Measurements from ENCODE around the gene DNAJC9. TPM values are rescaled to one million over a fixed set of nuclear protein-coding genes. Genes with fewer than 3 reads are reported as not detected.
A peak's percentile ranks its signal among the peaks of the same experiment; 100 is the strongest.

The DNAJC9 gene
- total RNA-seq, 1 donor from 2014 or later, result 69.0 TPM

DNA sequence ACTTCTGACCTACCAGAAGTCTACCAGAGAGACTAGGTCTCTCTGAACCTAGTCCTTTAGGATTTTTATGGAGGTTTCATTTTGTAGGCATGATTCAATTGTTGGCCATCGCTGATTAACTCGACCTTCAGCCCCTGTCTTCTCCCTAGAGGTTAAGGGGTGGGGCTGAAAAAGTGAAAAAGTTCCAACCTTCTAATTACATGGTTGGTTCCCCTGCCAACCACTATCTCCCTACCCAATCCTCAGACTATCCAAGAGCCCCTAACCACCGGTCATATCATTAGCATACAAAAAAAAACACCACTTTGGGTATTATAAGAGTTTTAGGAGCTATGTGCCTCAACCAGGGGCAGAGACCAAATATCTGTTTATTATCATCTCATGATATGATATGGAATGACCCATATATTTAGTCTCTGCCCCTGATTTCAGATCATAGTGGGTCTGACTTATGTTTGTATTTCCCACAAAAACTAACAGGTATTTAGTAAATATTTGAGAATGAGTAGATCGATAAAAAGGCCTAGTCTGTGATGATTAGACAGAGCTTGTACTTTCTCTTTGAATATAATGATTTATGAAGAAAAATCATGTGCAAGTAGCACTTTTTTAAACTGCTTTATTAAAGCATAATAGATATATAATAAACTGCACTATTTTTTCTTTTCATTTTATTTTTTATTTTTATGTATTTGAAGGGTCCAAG lies 35.8 kb downstream of the DNAJC9 start:
- no peak for DNase-seq (ENCODE audit: low read depth)
- TF ChIP-seq, protein P1, sequence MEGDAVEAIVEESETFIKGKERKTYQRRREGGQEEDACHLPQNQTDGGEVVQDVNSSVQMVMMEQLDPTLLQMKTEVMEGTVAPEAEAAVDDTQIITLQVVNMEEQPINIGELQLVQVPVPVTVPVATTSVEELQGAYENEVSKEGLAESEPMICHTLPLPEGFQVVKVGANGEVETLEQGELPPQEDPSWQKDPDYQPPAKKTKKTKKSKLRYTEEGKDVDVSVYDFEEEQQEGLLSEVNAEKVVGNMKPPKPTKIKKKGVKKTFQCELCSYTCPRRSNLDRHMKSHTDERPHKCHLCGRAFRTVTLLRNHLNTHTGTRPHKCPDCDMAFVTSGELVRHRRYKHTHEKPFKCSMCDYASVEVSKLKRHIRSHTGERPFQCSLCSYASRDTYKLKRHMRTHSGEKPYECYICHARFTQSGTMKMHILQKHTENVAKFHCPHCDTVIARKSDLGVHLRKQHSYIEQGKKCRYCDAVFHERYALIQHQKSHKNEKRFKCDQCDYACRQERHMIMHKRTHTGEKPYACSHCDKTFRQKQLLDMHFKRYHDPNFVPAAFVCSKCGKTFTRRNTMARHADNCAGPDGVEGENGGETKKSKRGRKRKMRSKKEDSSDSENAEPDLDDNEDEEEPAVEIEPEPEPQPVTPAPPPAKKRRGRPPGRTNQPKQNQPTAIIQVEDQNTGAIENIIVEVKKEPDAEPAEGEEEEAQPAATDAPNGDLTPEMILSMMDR (conservative IDR thresholded peaks at IDR 0.05; ENCODE audit: low read depth, low read length), result no peak
- H3K4me3 ChIP-seq (ENCODE audit: low read depth, low read length), result no peak overlapping the region

DNA sequence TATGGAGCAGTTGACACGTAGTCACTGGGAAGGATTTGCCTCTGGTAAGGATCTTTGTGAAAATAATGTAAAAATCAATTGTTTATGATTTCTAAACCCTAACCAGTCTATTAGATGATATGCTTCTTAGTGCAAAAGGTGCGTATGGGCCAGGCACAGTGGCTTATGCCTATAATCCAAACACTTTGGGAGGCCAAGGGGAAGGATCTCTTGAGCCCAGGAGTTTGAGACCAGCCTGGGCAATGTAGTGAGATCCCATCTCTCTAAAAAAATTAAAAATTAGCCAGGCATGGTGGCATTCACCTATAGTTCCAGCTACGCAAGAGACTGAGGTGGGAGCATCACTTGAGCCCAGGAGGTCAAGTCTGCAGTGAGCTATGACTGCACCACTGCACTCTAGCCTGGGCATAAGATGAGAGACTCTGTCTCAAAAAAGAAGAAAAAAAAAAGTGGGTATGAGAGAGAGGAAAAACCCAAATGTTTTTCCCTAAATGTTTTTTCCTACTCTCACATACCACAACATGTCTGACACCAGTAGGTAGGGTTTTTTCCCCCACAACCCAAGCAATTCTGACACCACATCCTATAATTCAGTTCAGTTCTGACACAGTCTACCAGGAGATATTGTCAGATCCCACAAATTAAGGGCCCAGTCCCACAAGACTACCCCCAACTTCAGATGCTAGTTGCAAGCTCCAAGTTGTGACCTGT lies 36.5 kb downstream of the DNAJC9 start:
- H3K4me3 ChIP-seq (ENCODE audit: low read depth, low read length), result no peak overlapping the region
- no peak for DNase-seq (ENCODE audit: low read depth)
- TF ChIP-seq, protein P1 (conservative IDR thresholded peaks at IDR 0.05; ENCODE audit: low read depth, low read length), result no peak

DNA sequence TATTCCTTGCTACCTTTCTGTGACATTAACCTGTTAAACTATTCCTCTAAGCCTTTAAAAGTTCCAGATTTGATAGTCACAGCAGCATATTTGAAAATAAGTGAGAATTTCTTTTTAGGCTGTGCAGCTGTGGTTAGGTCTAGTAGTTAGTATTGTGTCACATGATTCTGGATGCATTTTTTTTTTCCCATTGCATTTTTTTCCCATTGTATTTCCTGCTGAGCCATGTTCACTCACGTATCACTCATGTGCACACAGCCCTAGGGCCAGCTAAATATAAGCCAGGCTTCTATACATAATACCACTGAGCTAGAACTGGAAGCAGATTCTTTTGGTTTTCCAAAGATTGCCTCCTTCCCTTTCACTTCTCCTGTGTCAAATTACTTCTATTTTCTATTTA lies 37.4 kb downstream of the DNAJC9 start:
- TF ChIP-seq, protein P1 (conservative IDR thresholded peaks at IDR 0.05; ENCODE audit: low read depth, low read length), result no peak
- DNase-seq (ENCODE audit: low read depth), result peak; percentile 50
- H3K4me3 ChIP-seq (ENCODE audit: low read depth, low read length), result no peak overlapping the region

DNA sequence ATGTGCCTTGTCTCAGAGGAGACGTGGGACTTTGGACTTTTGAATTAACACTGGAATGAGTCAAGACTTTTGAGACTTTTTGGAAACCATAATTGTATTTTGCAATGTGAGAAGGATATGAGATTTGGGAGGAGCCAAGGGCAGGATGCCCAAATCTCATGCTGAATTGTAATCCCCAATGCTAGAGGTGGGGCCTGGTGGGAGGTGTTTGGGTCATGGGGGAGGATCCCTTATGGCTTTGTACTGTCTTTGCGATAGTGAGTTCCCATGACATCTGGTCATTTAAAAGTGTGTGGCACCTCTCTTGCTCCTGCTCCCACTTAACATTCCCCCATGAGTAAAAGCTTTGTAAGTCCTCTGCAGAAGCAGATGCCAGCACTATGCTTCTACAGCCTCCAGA lies 39.2 kb downstream of the DNAJC9 start:
- DNase-seq (ENCODE audit: low read depth), result no peak
- no peak overlapping the region for H3K4me3 ChIP-seq (ENCODE audit: low read depth, low read length)
- TF ChIP-seq, protein P1 (conservative IDR thresholded peaks at IDR 0.05; ENCODE audit: low read depth, low read length), result no peak

DNA sequence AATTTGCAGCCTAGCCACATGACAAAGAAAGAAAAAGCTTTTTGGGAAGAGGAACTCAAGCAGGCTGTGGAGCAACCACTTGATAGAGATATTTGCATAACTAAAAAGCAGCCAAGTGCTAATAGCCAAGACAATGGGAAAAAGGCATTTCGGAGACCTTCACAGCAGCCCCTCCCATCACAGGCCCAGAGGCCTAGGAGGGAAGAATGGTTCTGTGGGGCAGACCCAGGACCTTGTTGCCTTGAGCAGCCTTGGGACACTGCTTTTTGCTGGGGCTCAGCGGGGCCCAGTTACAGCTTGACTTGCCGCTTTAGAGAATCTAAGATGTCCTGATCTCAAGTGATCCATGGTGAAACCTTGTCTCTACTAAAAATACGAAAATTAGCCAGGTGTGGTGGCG lies 40.7 kb downstream of the DNAJC9 start:
- TF ChIP-seq, protein P1 (conservative IDR thresholded peaks at IDR 0.05; ENCODE audit: low read depth, low read length), result no peak
- no peak overlapping the region for H3K4me3 ChIP-seq (ENCODE audit: low read depth, low read length)
- no peak for DNase-seq (ENCODE audit: low read depth)

DNA sequence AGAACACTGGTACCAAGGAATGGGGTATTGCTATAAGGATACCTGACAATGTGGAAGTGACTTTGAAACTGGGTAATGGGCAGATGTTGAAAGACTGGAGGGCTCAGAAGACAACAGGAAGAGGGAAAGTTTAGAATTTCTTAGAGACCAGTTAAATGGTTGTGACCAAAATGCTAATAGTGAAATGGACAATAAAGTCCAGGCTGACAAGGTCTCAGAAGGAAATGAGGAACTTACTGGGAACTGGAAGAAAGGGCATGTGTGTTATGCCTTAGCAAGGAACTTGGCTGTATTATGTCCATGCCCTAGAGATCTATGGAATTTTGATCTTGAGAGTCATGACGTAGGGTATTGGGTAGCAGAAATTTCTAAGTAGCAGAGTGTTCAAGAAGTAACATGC lies 41.2 kb downstream of the DNAJC9 start:
- no peak for DNase-seq (ENCODE audit: low read depth)
- no peak overlapping the region for H3K4me3 ChIP-seq (ENCODE audit: low read depth, low read length)
- TF ChIP-seq, protein P1 (conservative IDR thresholded peaks at IDR 0.05; ENCODE audit: low read depth, low read length), result no peak
